GM12878 (cell line): ENCODE measurements around the gene LGALS4. TPM values are rescaled to one million over a fixed set of nuclear protein-coding genes. Genes with fewer than 3 reads are reported as not detected.

ENCODE experiments used
- ATAC-seq: fragments of 200-7000 bp; cut with Tn5 transposase; 3 replicates; pipeline ENCODE4 v1.9.1; 2020; ENCODE audit warnings: mild to moderate bottlenecking, moderate library complexity
- Bru-seq: library from RNA; stranded (reverse); fragments of 400-500 nt; gene quantifications from one replicate; lab custom pipeline; 2021; lab: Mats Ljungman, UMichigan
- BruChase-seq, 2 experiments: library from RNA; stranded (reverse); fragments of 400-500 nt; gene quantifications; one replicate each; lab custom pipeline; 2021; lab: Mats Ljungman, UMichigan
- BruUV-seq: library from RNA; stranded (reverse); fragments of 400-500 nt; replicated peaks from 2 replicates; lab custom pipeline; 2021; lab: Mats Ljungman, UMichigan
- CTCF ChIA-PET: fragments of 300-600 bp; sonication (Branson Sonifier 250); formaldehyde crosslinking; extraction: SDS; loops from one replicate; lab custom pipeline; 2021; ENCODE audit warnings: inconsistent platforms; lab: Yijun Ruan, JAX
- POLR2A ChIA-PET: fragments of 350-600 bp; formaldehyde crosslinking; extraction: SDS; loops from one replicate; lab custom pipeline; 2021; ENCODE audit warnings: inconsistent platforms; lab: Charles Lee
- RAD21 ChIA-PET: fragments of 300-600 bp; sonication (Branson Sonifier 250); formaldehyde crosslinking; loops from one replicate; lab custom pipeline; 2023; ENCODE audit warnings: antibody characterized with exemption; ENCODE audit not compliant: unreplicated experiment; lab: Charles Lee
- SMC1A ChIA-PET: fragments of 300-600 bp; sonication (Branson Sonifier 250); formaldehyde crosslinking; loops from one replicate; lab custom pipeline; 2023; ENCODE audit not compliant: unreplicated experiment, uncharacterized antibody; lab: Charles Lee
- DNase-seq: peaks from one replicate; pipeline ENCODE4 v3.0.0-alpha.2; 2011; ENCODE audit warnings: low read depth, low spot score
- FAIRE-seq: peaks from 3 replicates; lab custom pipeline; 2011; peaks lifted over from hg19 to GRCh38; lab: Jason Lieb, UNC
- H2AFZ ChIP-seq: 2 replicates; pipeline ENCODE4 v1.6.0; 2011; ENCODE audit warnings: low read depth, low read length, control low read depth; ENCODE audit not compliant: control insufficient read depth
- H3K27ac ChIP-seq: 2 replicates; pipeline ENCODE4 v1.5.1; 2011; ENCODE audit warnings: control low read depth; ENCODE audit not compliant: control insufficient read depth, insufficient read depth
- H3K27me3 ChIP-seq, 2 experiments: replicated peaks in 1 of 2; 2 replicates each; pipeline versions ENCODE4 v1.6.0 to v1.6.1; 2011; ENCODE audit warnings: low read length in 1 of 2; ENCODE audit not compliant: control insufficient read depth in 2 of 2, insufficient read depth in 2 of 2
- H3K36me3 ChIP-seq, 2 experiments: 2 replicates each; pipeline ENCODE4 v1.5.1; 2011; ENCODE audit warnings: low read length in 1 of 2; ENCODE audit not compliant: control insufficient read depth in 2 of 2, insufficient read depth in 2 of 2
- H3K4me1 ChIP-seq: 2 replicates; pipeline ENCODE4 v1.6.1; 2011; ENCODE audit warnings: mild to moderate bottlenecking, low read length, moderate library complexity, mixed read lengths; ENCODE audit not compliant: control insufficient read depth, insufficient read depth
- H3K4me2 ChIP-seq: 2 replicates; pipeline ENCODE4 v1.6.0; 2011; ENCODE audit warnings: control low read depth; ENCODE audit not compliant: control insufficient read depth, insufficient read depth
- H3K4me3 ChIP-seq: fragments of 200-600 bp; sonication (generic); 2 replicates; pipeline ENCODE4 v1.5.1; 2016
- H3K79me2 ChIP-seq: 2 replicates; pipeline ENCODE4 v1.6.0; 2011; ENCODE audit warnings: low read length; ENCODE audit not compliant: control insufficient read depth, insufficient read depth
- H3K9ac ChIP-seq: 2 replicates; pipeline ENCODE4 v1.8.0; 2011; ENCODE audit warnings: low read length, control low read depth, mixed read lengths; ENCODE audit not compliant: control insufficient read depth, insufficient read depth
- H3K9me3 ChIP-seq: replicated peaks from 3 replicates; pipeline ENCODE4 v1.5.1; 2011; ENCODE audit warnings: mild to moderate bottlenecking, low read length; ENCODE audit not compliant: control insufficient read depth, insufficient read depth
- H4K20me1 ChIP-seq: 2 replicates; pipeline ENCODE4 v1.6.0; 2011; ENCODE audit not compliant: control insufficient read depth, insufficient read depth
- CBX3 ChIP-seq: fragments of 200-600 bp; sonication (generic); IDR thresholded peaks from 2 replicates; pipeline ENCODE4 v1.6.1; 2016; ENCODE audit warnings: low read depth, borderline replicate concordance
- CBX5 ChIP-seq: sonication (generic); IDR thresholded peaks from 2 replicates; pipeline ENCODE4 v1.6.1; 2016; ENCODE audit warnings: low read depth, moderate library complexity, mild to moderate bottlenecking, inconsistent platforms
- CHD2 ChIP-seq: IDR thresholded peaks from 2 replicates; pipeline ENCODE4 v1.6.1; 2011; ENCODE audit warnings: low read depth, low read length, improper control_type of control experiment, borderline replicate concordance
- ESRRA ChIP-seq: IDR thresholded peaks from 2 replicates; pipeline ENCODE4 v1.6.1; 2012; ENCODE audit warnings: mild to moderate bottlenecking, low read length, improper control_type of control experiment
- MEF2A ChIP-seq: IDR thresholded peaks from 2 replicates; pipeline ENCODE4 v1.6.1; 2011; ENCODE audit warnings: low read depth, mild to moderate bottlenecking, low read length, moderate library complexity; ENCODE audit not compliant: insufficient read depth
- NRF1 ChIP-seq: conservative IDR thresholded peaks from 2 replicates; pipeline ENCODE4 v1.6.1; 2011; ENCODE audit warnings: mild to moderate bottlenecking, low read depth, low read length, improper control_type of control experiment
- WRNIP1 ChIP-seq: IDR thresholded peaks from 2 replicates; pipeline ENCODE4 v1.6.1; 2011; ENCODE audit warnings: low read depth, low read length, improper control_type of control experiment, borderline replicate concordance
- ZNF274 ChIP-seq: IDR thresholded peaks from one replicate; pipeline ENCODE4 v1.8.0; 2011; ENCODE audit not compliant: insufficient read length, insufficient read depth
- WGBS: methylation state at CpG from one replicate; pipeline ENCODE4 v1.1.6; 2016; ENCODE audit warnings: low lambda C conversion rate; ENCODE audit not compliant: insufficient replicate concordance, insufficient coverage; ENCODE audit errors: missing lambda C conversion rate; 5-methylcytosine and 5-hydroxymethylcytosine counted together
- in situ Hi-C: fragments of 300-500 bp; cut with MboI; formaldehyde crosslinking; loops from 9 replicates; pipeline ENCODE4 v1.14.3; 2018; ENCODE audit warnings: mixed read lengths
- intact Hi-C: fragments of 100-400 bp; cut with micrococcal nuclease; formaldehyde crosslinking; loops from one replicate; pipeline ENCODE4 v1.14.2; 2022; ENCODE audit not compliant: unreplicated experiment
- long read RNA-seq, 2 experiments: library from polyadenylated mRNA; unstranded; transcript quantifications; one replicate each; pipeline ENCODE4 v2.0.0, GENCODE V29; 2019 to 2020
- polyA minus RNA-seq, 3 experiments: library from RNA; depleted of rRNA, polyadenylated mRNA; stranded (reverse); fragments of >200 nt; gene quantifications; 2 replicates each; pipeline ENCODE4 v1.2.3, GENCODE V29; 2011
- polyA plus RNA-seq, 11 experiments: library from polyadenylated mRNA; depleted of rRNA in 4 of 11; unstranded in 6 of 11; stranded (reverse) in 5 of 11; fragments of >200 nt; fragmentation: Nextera tagmentation in 4 of 11; fragmentation: Illumina TruSeq in 1 of 11; extraction: Ambion mirVana in 4 of 11; extraction: Trizol in 1 of 11; gene quantifications; 1 replicate in 1 of 11; 2 replicates in 10 of 11; pipeline versions ENCODE4 v1.2.1 to v1.2.3, GENCODE V29; 2011 to 2016; ENCODE audit warnings: inconsistent platforms in 2 of 11, missing spikeins in 2 of 11, low read depth in 1 of 11
- total RNA-seq, 4 experiments: library from RNA; depleted of rRNA in 3 of 4; stranded (reverse); fragments of >200 nt in 3 of 4; fragmentation: Illumina TruSeq in 1 of 4; extraction: Trizol in 1 of 4; gene quantifications; 2 replicates each; pipeline versions ENCODE4 v1.2.1 to v1.2.3, GENCODE V29; 2013 to 2021
- TF ChIP-seq, protein P1 (sequence below): IDR thresholded peaks from 2 replicates; pipeline ENCODE4 v1.6.1; 2012; ENCODE audit warnings: improper control_type of control experiment, low read depth, low read length; ENCODE audit not compliant: insufficient replicate concordance
- TF ChIP-seq, protein P2 (sequence below): IDR thresholded peaks from 2 replicates; pipeline ENCODE4 v1.6.1; 2011; ENCODE audit warnings: low read depth, low read length, improper control_type of control experiment, borderline replicate concordance

LGALS4 gene, protein sequence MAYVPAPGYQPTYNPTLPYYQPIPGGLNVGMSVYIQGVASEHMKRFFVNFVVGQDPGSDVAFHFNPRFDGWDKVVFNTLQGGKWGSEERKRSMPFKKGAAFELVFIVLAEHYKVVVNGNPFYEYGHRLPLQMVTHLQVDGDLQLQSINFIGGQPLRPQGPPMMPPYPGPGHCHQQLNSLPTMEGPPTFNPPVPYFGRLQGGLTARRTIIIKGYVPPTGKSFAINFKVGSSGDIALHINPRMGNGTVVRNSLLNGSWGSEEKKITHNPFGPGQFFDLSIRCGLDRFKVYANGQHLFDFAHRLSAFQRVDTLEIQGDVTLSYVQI
- total RNA-seq (2013; cell fraction: nucleolus; rRNA removed): 0.71 and 0.75 TPM in 2 replicates
- total RNA-seq (2014; rRNA removed): 0.44 TPM in 1 of 2 replicates, not detected in the other
- not detected in 2 replicates for total RNA-seq (2014; rRNA removed; fragmentation: Illumina TruSeq; extraction: Trizol)
- total RNA-seq (2021): 2.1 and 2.7 TPM in 2 replicates
- polyA plus RNA-seq (2011; ENCODE audit: low read depth): not detected
- polyA plus RNA-seq (2011; rRNA removed): 0.27 and 0.35 TPM in 2 replicates
- polyA plus RNA-seq (2011; cell fraction: cytosol; rRNA removed): 0.09 and 0.25 TPM in 2 replicates
- 1.4 and 1.9 TPM in 2 replicates for polyA plus RNA-seq (2011; cell fraction: nucleus; rRNA removed)
- polyA plus RNA-seq (2012): 0.17 and 0.46 TPM in 2 replicates
- 0.24 TPM in 1 of 2 replicates, not detected in the other for polyA plus RNA-seq (2014; fragmentation: Illumina TruSeq; extraction: Trizol)
- under 1 TPM in 1 of 2 experiments, not detected in 1; 0.15 TPM for polyA plus RNA-seq (2014; fragmentation: Nextera tagmentation; extraction: Ambion mirVana)
- 0.06 and 0.13 TPM in 2 replicates for polyA plus RNA-seq (2014; rRNA removed)
- under 1 TPM in 1 of 2 experiments, not detected in 1; 0.28 TPM for polyA plus RNA-seq (2016; fragmentation: Nextera tagmentation; extraction: Ambion mirVana)
- polyA minus RNA-seq (2011; rRNA and poly(A)+ RNA removed): 0.72 and 1.3 TPM in 2 replicates
- polyA minus RNA-seq (2011; cell fraction: cytosol; rRNA and poly(A)+ RNA removed): not detected in 2 replicates
- polyA minus RNA-seq (2011; cell fraction: nucleus; rRNA and poly(A)+ RNA removed): 0.24 and 0.29 TPM in 2 replicates
- percentile 28 among the genes with signal in this experiment for Bru-seq, nascent RNA
- BruChase-seq, experiment 1, labeled RNA remaining after a 6-hour chase: percentile 20 among the genes with signal in this experiment
- percentile 24 among the genes with signal in this experiment for BruChase-seq, experiment 2, labeled RNA remaining after a 2-hour chase
- long read RNA-seq, experiment 1: 0 reads
- long read RNA-seq, experiment 2: 0 reads

DNA sequence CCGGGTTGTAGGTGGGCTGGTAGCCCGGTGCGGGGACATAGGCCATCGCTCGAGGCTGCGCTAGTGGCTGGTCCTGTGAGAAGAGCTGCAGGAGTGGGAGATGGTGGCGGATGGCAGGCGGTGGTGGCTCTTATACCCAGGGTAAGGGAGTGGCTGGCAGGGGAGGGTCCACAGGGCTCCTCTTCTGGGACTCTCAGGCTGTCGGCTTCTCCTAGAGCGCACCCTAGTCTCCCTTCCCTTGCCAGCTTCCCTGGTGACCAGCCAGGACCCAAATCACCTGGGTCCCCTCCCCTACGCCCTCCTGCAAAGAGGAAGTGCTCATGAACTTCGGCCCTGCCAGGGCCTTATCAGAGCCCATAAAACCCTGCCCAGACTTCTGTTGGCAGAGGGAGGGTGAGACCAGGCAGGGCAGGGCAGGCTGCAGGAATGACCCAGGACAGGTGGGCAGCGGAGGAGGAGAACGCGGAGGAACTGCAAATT is at the start of gene LGALS4:
Gene LGALS4 (minus strand): TSS at position 105 of the 480 bp plus-strand sequence. CDS start 59 bp downstream, at position 46.
- TF ChIP-seq, protein P1, sequence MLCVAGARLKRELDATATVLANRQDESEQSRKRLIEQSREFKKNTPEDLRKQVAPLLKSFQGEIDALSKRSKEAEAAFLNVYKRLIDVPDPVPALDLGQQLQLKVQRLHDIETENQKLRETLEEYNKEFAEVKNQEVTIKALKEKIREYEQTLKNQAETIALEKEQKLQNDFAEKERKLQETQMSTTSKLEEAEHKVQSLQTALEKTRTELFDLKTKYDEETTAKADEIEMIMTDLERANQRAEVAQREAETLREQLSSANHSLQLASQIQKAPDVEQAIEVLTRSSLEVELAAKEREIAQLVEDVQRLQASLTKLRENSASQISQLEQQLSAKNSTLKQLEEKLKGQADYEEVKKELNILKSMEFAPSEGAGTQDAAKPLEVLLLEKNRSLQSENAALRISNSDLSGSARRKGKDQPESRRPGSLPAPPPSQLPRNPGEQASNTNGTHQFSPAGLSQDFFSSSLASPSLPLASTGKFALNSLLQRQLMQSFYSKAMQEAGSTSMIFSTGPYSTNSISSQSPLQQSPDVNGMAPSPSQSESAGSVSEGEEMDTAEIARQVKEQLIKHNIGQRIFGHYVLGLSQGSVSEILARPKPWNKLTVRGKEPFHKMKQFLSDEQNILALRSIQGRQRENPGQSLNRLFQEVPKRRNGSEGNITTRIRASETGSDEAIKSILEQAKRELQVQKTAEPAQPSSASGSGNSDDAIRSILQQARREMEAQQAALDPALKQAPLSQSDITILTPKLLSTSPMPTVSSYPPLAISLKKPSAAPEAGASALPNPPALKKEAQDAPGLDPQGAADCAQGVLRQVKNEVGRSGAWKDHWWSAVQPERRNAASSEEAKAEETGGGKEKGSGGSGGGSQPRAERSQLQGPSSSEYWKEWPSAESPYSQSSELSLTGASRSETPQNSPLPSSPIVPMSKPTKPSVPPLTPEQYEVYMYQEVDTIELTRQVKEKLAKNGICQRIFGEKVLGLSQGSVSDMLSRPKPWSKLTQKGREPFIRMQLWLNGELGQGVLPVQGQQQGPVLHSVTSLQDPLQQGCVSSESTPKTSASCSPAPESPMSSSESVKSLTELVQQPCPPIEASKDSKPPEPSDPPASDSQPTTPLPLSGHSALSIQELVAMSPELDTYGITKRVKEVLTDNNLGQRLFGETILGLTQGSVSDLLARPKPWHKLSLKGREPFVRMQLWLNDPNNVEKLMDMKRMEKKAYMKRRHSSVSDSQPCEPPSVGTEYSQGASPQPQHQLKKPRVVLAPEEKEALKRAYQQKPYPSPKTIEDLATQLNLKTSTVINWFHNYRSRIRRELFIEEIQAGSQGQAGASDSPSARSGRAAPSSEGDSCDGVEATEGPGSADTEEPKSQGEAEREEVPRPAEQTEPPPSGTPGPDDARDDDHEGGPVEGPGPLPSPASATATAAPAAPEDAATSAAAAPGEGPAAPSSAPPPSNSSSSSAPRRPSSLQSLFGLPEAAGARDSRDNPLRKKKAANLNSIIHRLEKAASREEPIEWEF: no peak
- TF ChIP-seq CBX5 (no peak), CHD2 (no peak), WRNIP1 (no peak), CBX3 (no peak), NRF1 (no peak), ZNF274 (no peak), ESRRA (no peak), MEF2A (no peak)
- TF ChIP-seq, protein P2, sequence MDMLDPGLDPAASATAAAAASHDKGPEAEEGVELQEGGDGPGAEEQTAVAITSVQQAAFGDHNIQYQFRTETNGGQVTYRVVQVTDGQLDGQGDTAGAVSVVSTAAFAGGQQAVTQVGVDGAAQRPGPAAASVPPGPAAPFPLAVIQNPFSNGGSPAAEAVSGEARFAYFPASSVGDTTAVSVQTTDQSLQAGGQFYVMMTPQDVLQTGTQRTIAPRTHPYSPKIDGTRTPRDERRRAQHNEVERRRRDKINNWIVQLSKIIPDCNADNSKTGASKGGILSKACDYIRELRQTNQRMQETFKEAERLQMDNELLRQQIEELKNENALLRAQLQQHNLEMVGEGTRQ: no peak
- no peaks in the 10 kb centered on the region for H3K4me1 ChIP-seq
- H3K27me3 ChIP-seq: no peaks in the 10 kb centered on the region
- H3K9ac ChIP-seq: no peak within 1 kb of the TSS
- no peaks in the 10 kb centered on the region for H3K9me3 ChIP-seq
- no peak for FAIRE-seq
- BruUV-seq: no TSS peak
- H3K4me3 ChIP-seq: no peak within 1 kb of the TSS
- in situ Hi-C loops (no loop called here), intact Hi-C loops (no loop called here)
- WGBS: 74% methylated on average over 11 of the region's 15 CpGs
- peaks cover 3% of the 10 kb centered on the region in 2 experiments; a peak in 2 of 4 replicates for H3K36me3 ChIP-seq
- H4K20me1 ChIP-seq: no peaks in the 10 kb centered on the region
- RAD21 ChIA-PET: no interaction called here
- POLR2A ChIA-PET: no interaction called here
- CTCF ChIA-PET: no interaction called here
- no peak for ATAC-seq
- H3K79me2 ChIP-seq: no peaks in the 10 kb centered on the region
- DNase-seq: no peak
- no peak within 1 kb of the TSS for H3K4me2 ChIP-seq
- H2AFZ ChIP-seq: no peak within 1 kb of the TSS
- SMC1A ChIA-PET: no interaction called here
- H3K27ac ChIP-seq: no peak within 1 kb of the TSS
